GM18505 (cell line): ENCODE data around the gene NUDT22.

ENCODE experiments used
- ATAC-seq: cut with Tn5 transposase; IDR thresholded peaks from one replicate; pipeline ENCODE4 v1.9.1; 2021; ENCODE audit not compliant: unreplicated experiment
- POLR2A ChIP-seq: IDR thresholded peaks from 4 replicates; pipeline ENCODE4 v1.6.1; 2011; ENCODE audit warnings: borderline replicate concordance; ENCODE audit not compliant: insufficient read depth, insufficient read length; ENCODE audit errors: extremely low read depth

NUDT22 gene

DNA sequence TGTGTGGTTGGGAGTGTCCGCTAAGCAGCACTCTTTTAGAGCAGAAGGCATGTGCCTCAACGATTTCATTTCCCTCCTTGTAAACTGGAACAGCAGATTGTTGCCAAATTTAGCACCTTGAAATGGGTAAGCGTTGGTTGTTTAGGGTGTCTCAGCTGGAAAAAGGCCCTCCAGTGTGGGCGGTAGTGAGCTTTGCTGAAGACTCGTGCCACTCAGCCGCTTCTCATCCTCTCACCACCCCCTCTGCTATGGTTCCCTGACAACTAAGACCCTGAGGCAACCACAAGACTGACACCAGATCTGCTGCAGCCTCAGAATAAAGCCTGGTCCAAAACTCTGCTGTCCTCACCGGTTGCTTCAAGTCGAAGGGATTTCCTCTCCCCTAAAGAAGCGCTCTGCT lies 29.4 kb upstream of the NUDT22 start:
- no peak for ATAC-seq
- no peak for TF ChIP-seq POLR2A

DNA sequence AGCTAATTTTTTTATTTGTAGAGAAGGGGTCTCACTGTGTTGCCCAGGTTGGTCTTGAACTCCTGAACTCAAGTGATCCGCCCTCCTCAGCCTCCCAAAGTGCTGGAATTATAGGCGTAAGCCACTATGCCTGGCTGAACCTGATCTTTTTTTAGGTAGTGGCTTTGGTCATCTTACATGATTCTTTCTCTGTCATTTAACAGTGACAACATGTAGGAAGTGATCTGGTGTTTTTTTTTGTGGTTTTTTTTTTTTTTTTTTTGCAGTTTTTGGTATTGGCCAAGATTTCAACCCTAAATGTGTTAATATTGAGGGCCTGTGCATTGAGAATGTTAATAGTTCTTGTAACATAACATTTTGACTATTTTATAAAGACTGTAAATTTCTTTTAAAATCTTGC lies 27.6 kb upstream of the NUDT22 start:
- no peak for ATAC-seq

DNA sequence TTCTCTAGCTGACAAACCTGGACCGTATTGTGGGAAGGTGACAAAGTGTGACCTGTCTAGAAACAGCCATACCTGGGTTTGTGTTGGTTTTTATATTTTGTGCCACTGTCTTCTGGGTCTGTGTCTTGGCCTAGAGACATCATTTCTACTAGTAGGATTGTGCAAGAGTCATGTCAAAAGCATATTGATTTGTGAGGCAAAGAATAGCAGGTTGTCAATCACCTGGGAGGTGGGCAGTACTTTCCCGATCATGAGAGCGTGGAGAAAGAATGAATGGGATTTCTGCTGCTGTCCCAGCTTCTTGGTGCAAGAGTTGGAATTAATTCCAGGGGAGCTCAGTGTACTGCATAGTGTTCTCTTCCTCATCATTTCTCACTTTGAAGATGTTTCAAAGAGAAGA lies 24.5 kb upstream of the NUDT22 start:
- no peak for ATAC-seq
- TF ChIP-seq POLR2A, result no peak

More for the DNA sequence above, 27.6 kb upstream of the NUDT22 start:
- TF ChIP-seq POLR2A, result no peak

DNA sequence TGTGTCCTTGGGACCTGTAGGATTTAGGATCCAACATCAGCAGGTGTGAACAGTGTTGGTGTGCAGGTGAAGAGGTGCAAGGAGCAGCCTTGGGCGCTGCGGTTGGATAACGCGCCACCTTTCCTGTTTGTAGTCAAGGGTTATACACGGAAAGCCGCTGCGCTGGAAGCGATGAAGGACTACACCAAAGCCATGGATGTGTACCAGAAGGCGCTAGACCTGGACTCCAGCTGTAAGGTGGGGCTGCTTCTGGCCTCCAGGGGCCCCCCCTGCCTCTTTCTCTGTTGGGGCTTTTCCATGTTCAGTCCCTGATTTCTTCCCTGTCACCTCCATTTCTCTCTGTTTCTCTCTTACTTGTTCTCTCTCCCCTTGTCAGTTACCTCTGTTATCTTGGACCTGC lies 23.1 kb upstream of the NUDT22 start:
- no peak for TF ChIP-seq POLR2A
- no peak for ATAC-seq

DNA sequence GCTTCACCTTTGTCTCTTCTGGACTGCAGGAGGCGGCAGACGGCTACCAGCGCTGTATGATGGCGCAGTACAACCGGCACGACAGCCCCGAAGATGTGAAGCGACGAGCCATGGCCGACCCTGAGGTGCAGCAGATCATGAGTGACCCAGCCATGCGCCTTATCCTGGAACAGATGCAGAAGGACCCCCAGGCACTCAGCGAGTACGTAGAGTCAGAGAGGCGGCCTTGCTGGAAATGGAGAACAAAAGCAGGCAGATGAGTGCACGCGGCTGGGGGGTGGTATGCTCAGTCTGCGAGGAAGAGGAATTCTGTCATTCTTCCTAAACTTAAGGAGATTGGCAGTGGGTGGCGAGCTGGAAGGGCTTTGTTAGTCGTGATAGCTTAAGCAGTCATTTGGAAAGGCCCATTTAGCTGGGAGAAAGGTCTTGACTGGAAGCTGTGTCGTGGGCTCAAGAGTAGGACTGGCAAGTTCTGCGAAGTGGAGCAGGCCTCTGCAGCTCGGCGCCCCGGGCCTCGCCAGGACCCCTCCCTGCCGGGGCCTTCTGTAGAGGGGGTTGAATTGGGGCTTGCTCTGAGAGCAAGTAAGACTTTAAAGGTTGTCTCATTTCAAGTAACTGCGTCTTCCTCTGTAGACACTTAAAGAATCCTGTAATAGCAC lies 22.5 kb upstream of the NUDT22 start:
- no peak for TF ChIP-seq POLR2A

DNA sequence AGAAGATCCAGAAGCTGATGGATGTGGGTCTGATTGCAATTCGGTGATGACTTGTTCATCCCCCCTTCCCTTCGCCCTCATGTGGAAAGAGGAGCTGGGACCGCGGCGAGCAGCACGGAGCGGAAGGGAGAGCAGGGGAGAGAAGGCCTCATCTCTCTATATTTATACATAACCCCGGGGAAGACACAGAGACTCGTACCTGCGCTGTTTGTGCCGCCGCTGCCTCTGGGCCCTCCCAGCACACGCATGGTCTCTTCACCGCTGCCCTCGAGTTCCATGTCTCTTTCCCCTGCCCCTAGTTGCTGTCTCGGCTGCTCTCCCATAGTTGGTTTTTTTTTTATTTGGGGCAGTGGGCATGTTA lies 22.0 kb upstream of the NUDT22 start:
- peak; percentile 4 for TF ChIP-seq POLR2A
- no peak for ATAC-seq

More for the DNA sequence above, 22.5 kb upstream of the NUDT22 start:
- no peak for ATAC-seq

DNA sequence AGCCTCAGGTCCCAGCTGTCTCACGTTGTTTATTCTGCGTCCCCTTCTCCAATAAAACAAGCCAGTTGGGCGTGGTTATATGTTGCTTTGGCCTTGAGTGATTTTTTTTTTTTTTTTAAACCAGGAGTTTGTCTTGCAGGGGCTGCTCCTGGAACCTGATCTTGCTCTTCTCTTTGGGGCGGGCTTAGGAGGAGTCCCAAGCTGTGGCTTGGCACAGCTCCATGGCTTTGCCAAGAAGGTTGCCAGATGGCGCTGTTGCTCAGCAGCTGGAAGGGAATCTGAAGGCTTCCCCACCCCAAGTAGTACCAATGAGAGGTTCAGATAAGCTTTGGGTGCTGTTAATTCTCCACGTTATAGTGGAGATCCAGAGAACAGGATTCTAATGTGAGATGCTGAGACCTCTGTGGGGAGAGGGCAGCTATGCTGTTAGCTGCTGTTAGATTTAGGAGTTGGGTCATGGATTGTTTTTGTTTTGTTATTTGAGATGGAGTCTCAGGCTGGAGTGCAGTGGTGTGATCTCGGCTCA lies 21.5 kb upstream of the NUDT22 start:
- no peak for ATAC-seq
- no peak for TF ChIP-seq POLR2A

DNA sequence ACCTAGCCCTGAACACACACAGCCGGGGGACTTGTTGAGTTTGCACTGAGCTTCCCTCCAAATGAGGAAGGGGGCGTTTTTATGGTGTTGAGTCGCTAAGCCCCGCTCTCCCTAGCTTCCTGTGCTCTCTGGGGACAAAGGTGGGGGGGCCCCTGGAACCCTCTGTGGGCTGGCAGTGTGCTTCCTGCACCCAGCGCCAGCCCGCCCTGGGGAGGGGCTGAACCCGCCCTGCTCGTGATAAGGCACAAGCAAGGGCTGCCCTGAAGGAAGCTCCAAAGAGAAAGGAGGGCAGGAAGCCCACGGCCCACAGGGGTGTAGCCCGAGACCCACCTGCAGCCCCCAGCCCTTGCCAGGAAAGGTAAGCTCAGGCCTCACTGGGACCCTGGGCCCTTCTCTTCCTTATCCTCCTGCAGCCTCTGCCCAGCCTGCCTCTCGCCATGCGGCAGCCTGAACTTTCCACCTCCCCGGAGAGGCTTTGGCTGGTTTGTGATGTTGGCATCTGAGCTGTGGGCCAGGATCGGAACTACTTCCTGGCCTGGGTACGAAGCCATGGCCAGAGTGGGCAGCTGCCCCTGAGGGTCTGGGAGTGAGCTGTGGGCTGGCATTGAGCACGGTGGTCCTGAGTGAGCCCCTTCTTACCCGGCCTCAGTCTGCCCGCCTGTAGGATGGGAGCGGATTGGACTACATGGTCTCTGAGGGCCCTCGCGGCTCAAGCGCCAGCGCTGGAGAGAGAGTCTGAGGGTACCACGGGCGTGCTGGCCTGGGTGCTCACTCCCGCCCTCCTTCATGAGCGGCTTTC lies 19.4 kb upstream of the NUDT22 start, which contains the start of gene FERMT3:
Gene FERMT3 (plus strand): TSS at position 265 of the 799 bp plus-strand sequence. CDS start 644 bp downstream, outside the sequence.
- TF ChIP-seq POLR2A, result peak; percentile 70
- ATAC-seq, result no peak

DNA sequence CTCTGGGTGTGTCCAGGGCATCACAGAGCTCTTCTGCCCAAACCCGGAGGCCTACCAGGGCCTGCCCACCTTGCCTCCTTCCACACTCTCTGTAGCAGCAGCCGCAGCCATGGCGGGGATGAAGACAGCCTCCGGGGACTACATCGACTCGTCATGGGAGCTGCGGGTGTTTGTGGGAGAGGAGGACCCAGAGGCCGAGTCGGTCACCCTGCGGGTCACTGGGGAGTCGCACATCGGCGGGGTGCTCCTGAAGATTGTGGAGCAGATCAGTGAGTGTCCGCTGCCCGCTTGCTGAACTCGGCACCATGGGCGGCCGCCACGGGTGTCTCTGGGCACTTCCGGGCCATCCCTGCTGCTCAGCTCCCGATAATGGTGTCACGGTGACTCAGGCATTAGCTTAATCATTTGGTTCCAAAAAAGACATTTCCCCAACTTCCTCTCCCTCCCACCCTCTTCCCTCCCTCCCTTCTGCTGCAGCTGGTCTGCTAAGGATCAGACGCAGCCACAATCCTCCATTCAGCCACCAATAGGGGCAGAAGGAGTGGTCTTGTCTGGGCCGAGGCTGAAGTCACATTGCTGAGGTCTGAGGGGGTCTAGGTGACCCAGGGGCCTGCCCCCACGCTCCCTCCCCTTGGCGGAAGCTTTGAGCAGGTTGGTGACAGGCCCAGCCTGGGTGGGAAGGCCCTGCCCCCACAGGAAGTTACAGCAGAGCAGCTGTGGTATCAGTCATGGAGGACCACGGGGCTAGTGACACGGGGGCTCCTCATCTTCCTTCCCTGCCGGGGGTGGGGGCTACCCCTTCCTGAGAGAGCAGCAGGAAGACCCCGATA lies 18.6 kb upstream of the NUDT22 start:
- peak; percentile 42 for ATAC-seq
- peak; percentile 81 for TF ChIP-seq POLR2A

DNA sequence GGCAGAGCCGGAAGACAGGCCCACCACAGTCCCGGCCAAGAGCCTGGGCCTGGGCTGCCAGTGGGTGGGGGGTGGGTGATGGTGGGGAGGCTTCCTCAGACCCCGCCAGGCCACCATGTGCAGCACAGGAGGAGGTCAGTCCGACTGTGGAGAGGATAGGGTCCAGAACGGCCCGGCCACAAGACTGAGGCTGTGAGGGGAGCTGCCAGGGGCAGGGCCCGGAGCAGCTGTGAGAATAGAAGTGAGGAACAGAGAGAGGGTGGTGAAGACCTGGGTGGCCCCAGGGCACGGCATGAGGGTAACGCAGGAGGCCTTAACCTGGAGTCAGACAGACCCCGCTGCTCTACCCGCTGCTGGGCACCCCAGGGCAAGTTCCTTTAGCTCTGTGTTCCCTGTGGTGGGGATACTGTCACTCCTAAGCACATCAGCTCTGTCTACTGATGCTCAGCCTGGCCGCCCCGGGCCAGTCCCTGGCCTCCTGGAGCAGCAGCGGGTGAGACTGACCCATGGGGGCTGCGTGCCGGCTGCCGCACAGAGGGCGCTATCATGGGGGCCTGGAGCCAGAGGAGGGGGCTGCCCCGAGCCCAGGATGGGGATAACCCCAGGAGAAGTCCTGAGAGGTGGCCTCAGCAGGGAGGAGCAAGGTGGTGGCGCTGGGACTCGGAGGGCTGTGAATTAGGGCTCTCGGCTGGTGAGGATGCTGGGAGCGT lies 17.8 kb upstream of the NUDT22 start:
- no peak for TF ChIP-seq POLR2A

DNA sequence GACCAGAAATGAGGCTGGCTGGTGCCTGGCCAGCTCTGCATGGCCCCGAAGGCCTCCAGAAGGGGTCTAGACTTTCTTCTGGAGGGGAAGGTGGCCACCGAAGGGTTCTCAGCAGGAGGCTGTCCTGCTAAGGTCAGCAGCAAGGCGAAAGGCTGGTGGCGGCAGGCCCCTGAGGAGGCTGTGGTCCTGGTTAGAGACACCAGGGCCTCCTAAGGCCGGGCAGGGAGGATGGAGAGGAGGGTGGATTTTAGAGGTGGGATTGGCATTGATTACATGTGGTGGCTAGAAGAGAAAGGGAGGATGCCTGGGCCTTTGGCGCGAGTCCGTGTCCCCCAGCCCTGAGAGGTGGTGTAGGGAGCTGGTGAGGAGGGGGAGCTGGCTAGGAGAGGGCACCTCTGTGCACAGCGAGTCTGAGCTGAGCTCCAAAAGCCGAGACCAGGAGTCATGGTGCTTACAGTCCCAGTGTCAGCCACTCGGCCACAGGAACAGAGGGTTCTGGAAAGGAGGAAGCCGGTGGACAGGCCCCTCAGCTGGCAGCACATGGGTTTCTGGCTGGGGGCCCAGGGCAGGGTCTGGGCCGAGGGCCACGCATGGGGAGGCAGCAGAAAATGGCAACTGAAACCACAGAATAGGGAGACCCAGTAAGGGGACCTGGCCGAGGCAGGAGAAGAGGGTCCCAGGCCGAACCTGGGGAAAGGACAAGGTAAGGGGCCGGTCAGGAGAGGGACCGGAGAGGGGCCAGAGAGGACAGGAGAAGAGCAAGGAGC lies 17.1 kb upstream of the NUDT22 start:
- no peak for ATAC-seq
- no peak for TF ChIP-seq POLR2A

More for the DNA sequence above, 17.8 kb upstream of the NUDT22 start:
- ATAC-seq, result peak; percentile 6

DNA sequence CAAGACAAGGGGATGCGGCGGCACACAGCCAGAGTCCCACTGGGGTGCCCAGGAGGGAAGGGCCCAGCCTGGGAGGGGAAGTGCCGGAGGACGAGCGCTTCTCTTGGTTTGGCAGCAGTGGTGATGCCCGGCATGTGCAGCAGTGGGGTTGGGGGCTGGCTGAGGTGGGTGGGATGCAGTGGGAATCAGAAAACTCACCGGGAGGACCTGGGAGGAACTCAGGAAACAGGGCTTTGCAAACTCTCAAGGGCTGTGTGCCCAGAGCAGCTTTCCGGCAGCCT lies 16.6 kb upstream of the NUDT22 start:
- ATAC-seq, result no peak

More for the DNA sequence above, 16.6 kb upstream of the NUDT22 start:
- TF ChIP-seq POLR2A, result no peak
